GM19463 (cell line): Measurements from ENCODE around the gene FNDC4.
"Not testable (repeated sequence)": the region's sequence is repeated elsewhere in the genome, so short reads cannot be mapped to it uniquely, and the experiment has no call there.

Experiments
- ATAC-seq: cut with Tn5 transposase; IDR thresholded peaks from one replicate; pipeline ENCODE4 v1.9.1; 2021; ENCODE audit warnings: mild to moderate bottlenecking, moderate library complexity; ENCODE audit not compliant: unreplicated experiment

Gene FNDC4, protein sequence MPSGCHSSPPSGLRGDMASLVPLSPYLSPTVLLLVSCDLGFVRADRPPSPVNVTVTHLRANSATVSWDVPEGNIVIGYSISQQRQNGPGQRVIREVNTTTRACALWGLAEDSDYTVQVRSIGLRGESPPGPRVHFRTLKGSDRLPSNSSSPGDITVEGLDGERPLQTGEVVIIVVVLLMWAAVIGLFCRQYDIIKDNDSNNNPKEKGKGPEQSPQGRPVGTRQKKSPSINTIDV

DNA sequence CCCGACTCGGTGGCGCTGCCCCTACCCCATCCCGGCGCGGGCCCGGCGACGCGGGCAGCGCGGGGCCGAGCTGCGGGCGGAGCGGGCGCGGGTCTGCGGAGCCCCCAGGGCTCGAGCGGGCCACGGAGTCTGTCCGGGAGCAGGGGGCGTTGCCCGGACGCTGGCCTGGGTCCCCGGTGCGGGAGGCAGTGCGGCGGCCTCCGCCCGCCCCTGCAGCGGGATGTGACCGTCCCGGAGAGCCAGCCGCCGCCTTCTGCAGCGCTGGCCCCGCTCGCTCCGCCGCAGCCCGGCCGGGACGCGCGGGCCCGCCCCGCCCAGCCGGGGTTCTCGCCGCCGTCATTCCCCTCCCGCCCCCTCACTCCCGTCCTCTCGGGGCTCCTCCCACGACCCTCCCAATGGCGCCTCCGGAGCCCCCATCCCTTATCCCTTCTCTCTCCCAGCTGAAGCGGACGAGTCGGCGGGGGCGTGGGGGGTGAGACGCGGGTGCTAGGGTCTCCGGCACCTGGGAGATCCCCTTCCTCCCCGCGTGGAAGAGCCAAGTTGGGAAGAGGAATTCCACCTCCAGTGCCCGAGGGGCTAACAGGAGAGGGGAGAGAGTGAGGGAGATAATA lies at the start of gene FNDC4:
Gene FNDC4 (minus strand): TSS at position 257 of the 611 bp plus-strand sequence. CDS start 521 bp downstream, outside the sequence.
- no peak for ATAC-seq

DNA sequence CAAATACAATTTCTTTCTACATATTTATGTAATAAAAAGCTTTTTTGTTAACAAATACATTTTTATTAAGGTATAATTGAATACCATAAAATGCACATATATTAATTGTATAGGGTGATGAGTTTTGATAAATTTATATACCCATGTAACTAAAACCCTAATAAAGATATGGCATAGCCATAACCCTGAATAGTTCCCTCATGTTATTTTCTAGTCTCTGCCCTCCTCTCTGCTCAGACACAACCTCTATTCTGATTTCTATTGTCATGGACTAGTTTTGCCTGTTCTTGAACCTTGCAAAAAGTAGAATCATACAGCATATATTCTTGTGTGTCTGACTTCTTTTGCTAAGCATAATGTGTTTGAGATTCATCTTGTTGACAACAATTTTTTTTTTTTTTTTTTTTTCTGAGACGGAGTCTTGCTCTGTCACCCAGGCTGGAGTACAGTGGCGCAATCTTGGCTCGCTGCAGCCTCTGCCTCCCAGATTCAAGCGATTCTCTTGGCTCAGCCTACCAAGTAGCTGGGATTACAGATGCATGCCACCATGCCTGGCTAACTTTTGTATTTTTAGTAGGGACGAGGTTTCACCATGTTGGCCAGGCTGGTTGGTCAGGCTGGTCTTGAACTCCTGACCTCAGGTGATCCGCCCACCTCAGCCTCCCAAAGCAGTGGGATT lies 49.3 kb upstream of the FNDC4 start:
- no peak for ATAC-seq

GRCh38 chr2:27539649-27540048 lies 44.6 kb upstream of the FNDC4 start:
- not testable (repeated sequence) for ATAC-seq

DNA sequence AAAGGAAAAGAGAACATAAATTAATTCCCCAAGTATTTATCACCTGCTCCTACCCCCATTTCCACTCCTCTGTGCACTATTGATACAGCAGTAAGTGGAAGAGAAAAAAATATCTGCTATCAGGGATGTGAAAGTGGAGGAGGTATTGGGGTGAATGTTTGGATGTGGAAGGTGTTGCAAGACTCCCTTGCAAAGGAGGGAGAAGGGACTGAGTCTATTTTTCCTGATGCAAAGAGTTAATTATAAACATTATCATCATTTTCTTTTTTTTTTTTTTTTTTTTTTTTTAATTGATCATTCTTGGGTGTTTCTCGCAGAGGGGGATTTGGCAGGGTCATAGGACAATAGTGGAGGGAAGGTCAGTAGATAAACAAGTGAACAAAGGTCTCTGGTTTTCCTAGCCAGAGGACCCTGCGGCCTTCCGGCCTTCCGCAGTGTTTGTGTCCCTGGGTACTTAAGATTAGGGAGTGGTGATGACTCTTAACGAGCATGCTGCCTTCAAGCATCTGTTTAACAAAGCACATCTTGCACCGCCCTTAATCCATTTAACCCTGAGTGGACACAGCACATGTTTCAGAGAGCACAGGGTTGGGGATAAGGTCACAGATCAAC lies 43.9 kb upstream of the FNDC4 start:
- ATAC-seq = not testable (repeated sequence)

- no peak for ATAC-seq
Observed at GRCh38 chr2:27537287-27537686, 42.3 kb upstream of the FNDC4 start.

GRCh38 chr2:27531983-27532382 lies 37.0 kb upstream of the FNDC4 start:
- no peak for ATAC-seq

DNA sequence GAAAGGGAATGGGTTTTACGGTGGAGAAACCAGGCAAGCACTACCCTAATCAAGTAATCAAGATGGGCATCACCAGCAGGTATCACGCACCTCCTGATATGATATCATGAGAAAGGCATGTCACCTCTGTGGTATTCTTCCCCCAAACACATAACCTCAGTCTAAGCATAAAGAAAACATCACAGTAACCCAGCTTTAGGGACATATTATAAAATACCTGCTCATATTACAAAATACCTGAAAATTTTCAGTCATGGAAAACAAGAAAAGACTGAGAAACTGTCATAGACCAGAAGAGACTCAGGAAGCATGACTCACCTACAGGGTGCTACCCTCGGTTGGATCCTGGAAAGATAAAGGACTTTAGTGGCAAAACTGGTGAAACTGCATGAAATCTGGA lies 32.2 kb upstream of the FNDC4 start:
- no peak for ATAC-seq

DNA sequence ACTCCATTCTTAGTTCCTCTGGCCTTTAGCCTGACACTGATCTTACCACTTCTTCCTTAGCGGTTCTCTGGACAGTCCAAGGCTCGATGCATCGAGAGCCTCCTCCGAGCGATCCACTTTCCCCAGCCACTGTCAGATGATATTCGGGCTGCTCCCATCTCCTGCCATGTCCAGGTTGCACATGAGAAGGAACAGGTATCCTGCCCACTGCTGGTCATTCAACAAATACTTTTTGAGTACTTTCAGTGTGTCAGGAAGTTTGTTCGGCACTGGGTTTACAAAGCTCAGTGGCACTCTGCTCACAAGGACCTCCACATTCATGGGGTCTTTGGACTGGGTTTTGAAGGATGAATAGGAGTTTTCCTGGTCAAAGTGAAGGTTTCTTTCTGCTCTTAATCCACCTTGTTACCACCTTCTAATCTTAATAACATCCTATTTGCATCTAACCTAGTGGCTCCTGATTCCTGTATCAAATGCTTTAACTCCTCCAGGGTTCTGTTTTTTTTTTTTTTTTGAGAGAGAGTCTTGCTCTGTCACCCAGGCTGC lies 27.5 kb upstream of the FNDC4 start:
- no peak for ATAC-seq

GRCh38 chr2:27520316-27520715 lies 25.3 kb upstream of the FNDC4 start:
- no peak for ATAC-seq

DNA sequence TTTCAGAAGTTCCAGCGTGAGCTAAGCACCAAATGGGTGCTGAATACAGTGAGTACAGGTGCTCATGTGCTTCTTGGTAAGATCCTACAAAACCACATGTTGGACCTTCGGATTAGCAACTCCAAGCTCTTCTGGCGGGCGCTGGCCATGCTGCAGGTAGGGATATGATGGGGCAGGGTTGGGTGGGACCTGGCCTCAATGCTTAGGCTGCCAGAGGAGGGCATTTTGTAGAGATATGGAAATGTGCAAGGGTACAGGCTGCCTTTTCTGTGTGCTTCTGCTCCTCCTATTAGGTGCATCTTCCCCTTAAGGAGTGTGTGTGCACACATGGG lies 23.7 kb upstream of the FNDC4 start:
- ATAC-seq = no peak

DNA sequence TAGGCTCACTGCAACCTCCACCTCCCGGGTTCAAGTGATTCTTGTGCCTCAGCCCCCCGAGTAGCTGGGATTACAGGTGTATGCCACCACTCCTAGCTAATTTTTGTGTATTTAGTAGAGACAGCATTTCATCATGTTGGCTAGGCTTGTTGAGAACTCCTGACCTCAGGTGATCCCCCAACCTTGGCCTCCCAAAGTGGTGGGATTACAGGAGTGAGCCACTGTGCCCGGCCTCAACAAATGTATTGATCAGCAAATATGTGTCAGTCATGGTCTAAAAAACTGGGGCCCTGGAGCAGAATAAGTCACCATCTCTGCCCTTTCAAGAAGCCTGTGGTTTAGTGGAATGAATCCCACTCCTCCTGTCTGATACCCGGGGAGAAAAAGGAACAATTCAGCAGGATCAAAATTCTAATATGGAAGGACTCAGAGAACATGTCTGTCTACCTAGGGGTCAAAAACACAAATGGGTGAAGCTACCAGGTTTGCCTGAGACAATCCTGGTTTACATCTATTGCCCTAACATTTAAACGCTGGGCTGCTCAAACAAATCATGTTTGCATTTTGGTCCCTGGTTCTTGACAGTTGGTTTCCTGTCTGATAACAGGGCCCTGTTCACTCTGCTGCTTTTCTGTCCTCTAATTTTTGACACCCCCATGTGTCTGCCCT lies 23.2 kb upstream of the FNDC4 start:
- no peak for ATAC-seq

GRCh38 chr2:27509326-27509725 lies 14.3 kb upstream of the FNDC4 start:
- ATAC-seq = no peak

DNA sequence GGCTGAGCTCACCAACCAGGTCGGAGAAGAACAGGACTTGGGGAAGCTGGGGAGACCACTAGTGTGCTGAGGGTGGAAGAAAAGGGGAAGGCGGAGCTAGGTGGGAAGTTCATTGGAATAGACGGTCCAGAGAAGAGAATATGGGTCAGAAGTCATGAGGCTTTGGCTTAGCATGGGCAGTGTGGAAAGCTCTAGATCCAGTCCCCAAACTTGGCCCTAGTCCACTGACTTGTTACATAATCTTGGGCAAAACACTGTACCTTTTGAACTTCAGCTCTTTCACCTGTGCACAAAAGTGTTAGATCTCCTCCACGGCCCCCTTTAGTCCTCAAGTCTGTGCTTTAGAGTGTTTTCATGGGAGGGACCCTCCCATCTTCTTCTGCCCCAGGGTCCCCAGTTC lies 12.3 kb upstream of the FNDC4 start:
- no peak for ATAC-seq

- no peak for ATAC-seq
Observed at GRCh38 chr2:27506587-27506986, 11.6 kb upstream of the FNDC4 start.

- ATAC-seq = no peak
Observed at GRCh38 chr2:27502142-27502541, 7.1 kb upstream of the FNDC4 start.

DNA sequence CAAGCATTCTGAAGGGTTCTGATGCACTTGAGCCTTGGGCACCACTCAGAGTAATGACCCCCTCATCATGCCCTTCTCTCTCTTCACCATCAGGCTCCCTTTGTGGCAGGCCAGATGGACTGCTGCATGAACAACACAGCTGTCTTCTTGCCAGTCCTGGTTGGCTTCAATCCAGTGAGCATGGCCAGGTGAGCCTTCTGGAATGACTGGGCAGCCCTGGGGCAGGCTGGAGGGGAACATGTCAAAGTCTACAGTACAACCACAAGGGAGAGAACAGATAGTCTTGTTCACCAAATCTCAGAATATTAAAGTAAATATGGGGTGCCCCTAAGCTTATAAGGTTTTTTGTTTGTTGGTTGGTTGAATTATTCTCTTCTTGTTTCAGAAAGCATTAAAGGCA lies 6.0 kb upstream of the FNDC4 start:
- no peak for ATAC-seq

DNA sequence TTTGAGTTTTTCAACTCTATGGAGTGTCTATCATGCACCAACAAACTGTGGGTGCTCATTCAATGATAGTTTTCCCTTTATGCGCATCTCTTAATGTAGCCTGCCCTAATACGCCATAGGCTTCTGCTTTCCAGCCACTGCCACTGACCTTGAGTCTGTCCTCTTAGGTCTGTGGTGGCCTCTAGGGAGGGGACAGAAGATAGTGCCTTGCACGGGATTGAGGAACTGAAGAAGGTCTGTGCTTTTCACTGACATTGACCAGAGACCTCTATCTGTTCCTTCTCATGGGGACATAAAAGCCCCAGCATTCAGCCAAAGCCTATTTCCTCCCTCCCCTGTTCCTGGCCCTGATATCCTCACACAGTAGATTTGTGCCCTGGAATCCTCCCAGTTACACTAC lies 4.0 kb upstream of the FNDC4 start:
- no peak for ATAC-seq

GRCh38 chr2:27497288-27497627 lies 2.3 kb upstream of the FNDC4 start:
- no peak for ATAC-seq

DNA sequence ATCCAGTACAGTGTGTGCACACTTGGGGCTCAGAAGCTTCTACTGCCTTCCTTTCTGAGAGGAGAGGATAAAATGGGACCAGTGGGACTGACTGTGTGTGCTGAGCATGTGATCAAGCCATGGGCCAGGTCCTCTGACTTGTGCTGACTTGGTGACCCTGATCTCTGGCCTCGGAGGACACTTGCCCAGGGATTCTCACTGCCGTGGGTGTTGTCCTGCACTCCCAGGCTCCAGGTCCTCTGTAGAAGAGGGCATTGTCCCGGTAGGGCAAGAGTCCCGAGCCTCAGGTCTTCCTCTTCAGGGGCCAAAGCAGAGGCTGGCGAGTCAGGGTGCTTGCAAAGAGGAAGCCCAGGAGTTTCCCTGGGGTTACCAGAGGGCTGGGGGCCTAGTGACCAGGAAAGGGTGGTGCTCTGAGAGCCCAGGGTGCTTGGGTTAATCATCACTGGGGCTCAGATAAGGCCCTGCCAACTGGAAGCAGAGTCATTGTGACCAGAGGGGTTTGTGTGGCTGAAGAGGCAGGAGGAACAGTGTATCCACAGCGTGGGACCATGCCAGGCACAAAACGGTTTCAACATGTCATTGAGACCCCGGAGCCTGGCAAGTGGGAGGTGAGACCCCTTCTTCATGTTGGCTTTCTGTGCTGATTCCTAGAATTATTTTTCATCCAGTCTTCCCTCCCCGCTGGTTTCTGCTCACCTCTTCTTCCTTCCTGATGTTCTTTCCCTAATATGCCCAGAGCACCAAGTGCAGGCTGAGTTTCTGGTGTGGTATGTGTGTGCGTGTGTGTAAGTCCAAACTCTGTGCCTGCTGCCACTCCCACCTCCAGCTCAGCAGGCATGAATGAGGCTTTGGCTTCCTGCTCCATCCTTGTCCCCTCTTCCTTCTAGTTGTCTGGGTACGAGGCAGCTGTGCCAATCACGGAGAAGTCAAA lies 1.6 kb upstream of the FNDC4 start, which contains the start of gene GCKR:
Gene GCKR (plus strand): TSS at position 483 of the 931 bp plus-strand sequence. CDS start 66 bp downstream, at position 549.
- no peak for ATAC-seq

DNA sequence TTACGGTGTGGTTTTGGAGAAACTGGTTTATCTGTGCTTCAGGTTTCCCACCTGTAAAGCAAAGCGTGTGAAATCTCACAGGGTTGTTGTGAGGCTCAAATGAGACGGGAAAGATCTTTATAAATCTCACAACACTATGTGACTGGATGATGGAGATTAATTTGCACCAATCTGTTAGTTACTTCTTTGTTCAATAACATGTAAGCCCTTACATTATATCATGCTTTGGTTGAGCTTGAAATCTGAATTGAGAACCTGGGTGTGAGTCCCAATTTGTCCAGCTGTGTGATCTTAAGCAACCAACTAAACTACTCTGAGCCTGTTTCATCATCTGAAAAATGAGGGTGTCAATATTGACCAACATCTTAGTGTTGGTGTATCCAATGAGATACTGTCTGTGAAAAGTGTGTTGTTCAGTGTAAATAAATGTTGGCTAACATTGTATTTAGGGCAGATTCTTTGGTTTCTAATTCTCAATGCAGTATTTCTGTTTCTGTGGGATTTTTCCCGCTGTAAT lies 898 bp upstream of the FNDC4 start:
- no peak for ATAC-seq
